Loucy (cell line): ENCODE results near the gene PLEKHF1.

Experiments
- CTCF ChIP-seq: fragments of 200-600 bp; sonication (generic); conservative IDR thresholded peaks from 2 replicates; pipeline ENCODE4 v1.5.1; 2014; ENCODE audit warnings: mild to moderate bottlenecking, antibody characterized with exemption, low read length
- EZH2phosphoT487 ChIP-seq: fragments of 200-600 bp; IDR thresholded peaks from 2 replicates; pipeline ENCODE4 v1.6.1; 2018; ENCODE audit warnings: antibody characterized with exemption, mild to moderate bottlenecking, moderate library complexity, borderline replicate concordance

GRCh38 chr19:29675120-29675649, 9.9 kb downstream of the PLEKHF1 start:
- TF ChIP-seq CTCF: no peak
- TF ChIP-seq EZH2phosphoT487: no peak
